Measurements from ENCODE around the gene NGDN. TPM values are rescaled to one million over a fixed set of nuclear protein-coding genes. Genes with fewer than 3 reads are reported as not detected.
A peak's percentile ranks its signal among the peaks of the same experiment; 100 is the strongest.

NGDN gene
- total RNA-seq, 1 donor from 2014 or later = 51.1 TPM

DNA sequence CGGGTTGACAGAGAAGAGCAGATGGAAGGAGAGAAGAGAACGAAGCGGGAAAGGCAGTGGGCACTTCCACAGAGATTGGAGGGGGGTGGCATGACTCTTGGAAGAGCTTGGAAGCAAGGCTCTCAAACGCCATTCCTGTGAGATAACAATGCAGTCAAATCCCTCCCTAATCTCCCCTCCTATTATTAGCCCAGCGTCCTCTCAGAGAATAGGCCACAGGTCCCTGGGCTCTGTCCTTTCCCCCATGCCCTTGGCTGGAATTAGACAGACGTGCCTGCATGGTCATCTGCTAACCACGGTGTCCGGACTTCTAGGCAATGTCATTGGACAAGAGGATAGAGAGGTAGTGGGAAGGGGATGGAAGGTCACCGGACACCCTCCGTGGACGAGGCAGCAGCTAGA, 26.1 kb upstream of the NGDN start:
- peaks cover 14% of the 10 kb centered on the region for H3K4me1 Mint-ChIP-seq (ENCODE audit: unreplicated experiment)
- no peaks in the 10 kb centered on the region for H3K9me3 Mint-ChIP-seq
- H3K4me3 Mint-ChIP-seq = no peak overlapping the region
- TF ChIP-seq, protein P1, sequence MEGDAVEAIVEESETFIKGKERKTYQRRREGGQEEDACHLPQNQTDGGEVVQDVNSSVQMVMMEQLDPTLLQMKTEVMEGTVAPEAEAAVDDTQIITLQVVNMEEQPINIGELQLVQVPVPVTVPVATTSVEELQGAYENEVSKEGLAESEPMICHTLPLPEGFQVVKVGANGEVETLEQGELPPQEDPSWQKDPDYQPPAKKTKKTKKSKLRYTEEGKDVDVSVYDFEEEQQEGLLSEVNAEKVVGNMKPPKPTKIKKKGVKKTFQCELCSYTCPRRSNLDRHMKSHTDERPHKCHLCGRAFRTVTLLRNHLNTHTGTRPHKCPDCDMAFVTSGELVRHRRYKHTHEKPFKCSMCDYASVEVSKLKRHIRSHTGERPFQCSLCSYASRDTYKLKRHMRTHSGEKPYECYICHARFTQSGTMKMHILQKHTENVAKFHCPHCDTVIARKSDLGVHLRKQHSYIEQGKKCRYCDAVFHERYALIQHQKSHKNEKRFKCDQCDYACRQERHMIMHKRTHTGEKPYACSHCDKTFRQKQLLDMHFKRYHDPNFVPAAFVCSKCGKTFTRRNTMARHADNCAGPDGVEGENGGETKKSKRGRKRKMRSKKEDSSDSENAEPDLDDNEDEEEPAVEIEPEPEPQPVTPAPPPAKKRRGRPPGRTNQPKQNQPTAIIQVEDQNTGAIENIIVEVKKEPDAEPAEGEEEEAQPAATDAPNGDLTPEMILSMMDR (conservative IDR thresholded peaks at IDR 0.05) = no peak
- peaks cover 4% of the 10 kb centered on the region for H3K27me3 Mint-ChIP-seq
- peak overlapping the region; percentile 8 for H3K27ac Mint-ChIP-seq
- H3K36me3 Mint-ChIP-seq = no peaks in the 10 kb centered on the region
- DNase-seq (ENCODE audit: extremely low spot score, unreplicated experiment) = peak; percentile 22

DNA sequence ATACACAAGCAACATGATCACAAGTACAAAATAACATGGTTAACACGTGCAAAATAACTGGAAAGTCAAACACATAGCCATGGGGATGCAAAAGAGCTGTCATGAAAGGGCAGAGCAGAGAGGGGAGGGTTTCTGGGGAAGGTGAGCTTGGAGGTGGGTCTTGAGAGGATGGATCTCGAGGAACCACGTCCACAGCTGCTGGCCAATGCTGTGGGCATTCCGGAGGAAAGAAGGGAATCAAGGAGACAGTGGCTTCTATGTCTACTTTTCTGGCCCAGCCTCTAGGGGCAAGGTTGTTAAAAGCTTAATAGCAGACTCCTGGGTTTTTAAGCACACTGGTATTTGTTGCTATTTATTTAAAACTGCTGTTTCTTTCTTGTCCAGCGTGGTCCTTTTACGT, 25.6 kb upstream of the NGDN start:
- H3K4me3 Mint-ChIP-seq = no peak overlapping the region
- no peaks in the 10 kb centered on the region for H3K9me3 Mint-ChIP-seq
- TF ChIP-seq, protein P1 (conservative IDR thresholded peaks at IDR 0.05) = no peak

DNA sequence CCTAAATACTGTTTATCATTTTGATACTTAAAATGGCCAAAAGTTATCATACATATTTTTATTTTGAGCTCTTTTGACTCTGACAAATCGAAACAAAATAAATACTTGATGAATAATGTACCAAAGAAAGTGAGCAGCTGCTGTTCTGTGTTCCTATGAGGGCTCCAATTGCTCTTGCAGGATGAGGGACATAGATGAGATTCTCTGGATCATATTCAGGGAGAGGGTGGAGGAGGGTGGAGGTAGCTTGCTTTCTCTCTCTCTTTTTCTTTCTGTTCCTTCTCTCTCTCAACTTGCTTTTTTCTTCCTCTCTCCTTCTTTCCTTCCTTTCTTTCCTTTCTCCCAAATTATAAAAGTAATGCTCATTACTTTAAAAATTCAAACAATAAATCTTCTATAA, 25.2 kb upstream of the NGDN start:
- peaks cover 4% of the 10 kb centered on the region for H3K27me3 Mint-ChIP-seq
- TF ChIP-seq, protein P1 (conservative IDR thresholded peaks at IDR 0.05) = no peak
- H3K4me1 Mint-ChIP-seq (ENCODE audit: unreplicated experiment) = peaks cover 9% of the 10 kb centered on the region
- no peaks in the 10 kb centered on the region for H3K9me3 Mint-ChIP-seq
- no peak for DNase-seq (ENCODE audit: extremely low spot score, unreplicated experiment)
- H3K36me3 Mint-ChIP-seq = no peaks in the 10 kb centered on the region
- H3K4me3 Mint-ChIP-seq = no peak overlapping the region
- H3K27ac Mint-ChIP-seq = no peak overlapping the region

More for the DNA sequence above, 25.6 kb upstream of the NGDN start:
- H3K27ac Mint-ChIP-seq = peak overlapping the region; percentile 8
- H3K36me3 Mint-ChIP-seq = no peaks in the 10 kb centered on the region
- DNase-seq (ENCODE audit: extremely low spot score, unreplicated experiment) = peak; percentile 42
- peaks cover 9% of the 10 kb centered on the region for H3K4me1 Mint-ChIP-seq (ENCODE audit: unreplicated experiment)
- peaks cover 4% of the 10 kb centered on the region for H3K27me3 Mint-ChIP-seq

DNA sequence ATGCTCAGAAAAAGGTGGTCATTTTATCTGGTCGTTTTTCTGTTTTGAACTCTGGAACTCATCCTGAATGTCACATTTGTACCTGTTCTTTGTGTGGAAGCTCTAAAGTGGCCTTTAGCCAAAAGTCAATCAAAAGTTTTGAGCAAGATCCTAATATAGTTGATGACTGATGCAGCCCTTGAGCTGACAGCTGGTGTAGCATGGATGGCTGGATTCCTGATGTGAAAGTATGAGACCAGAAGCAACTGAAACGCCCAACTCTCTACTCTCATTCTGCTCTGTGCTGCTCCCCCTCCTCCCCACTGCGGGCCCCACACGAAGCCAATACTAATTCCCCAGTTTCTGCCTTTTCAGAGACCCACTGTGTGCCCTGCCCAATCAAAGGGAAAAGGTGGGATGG, 23.7 kb upstream of the NGDN start:
- no peak overlapping the region for H3K4me3 Mint-ChIP-seq
- no peak overlapping the region for H3K27ac Mint-ChIP-seq
- peaks cover 9% of the 10 kb centered on the region for H3K4me1 Mint-ChIP-seq (ENCODE audit: unreplicated experiment)
- no peaks in the 10 kb centered on the region for H3K9me3 Mint-ChIP-seq
- TF ChIP-seq, protein P1 (conservative IDR thresholded peaks at IDR 0.05) = no peak
- DNase-seq (ENCODE audit: extremely low spot score, unreplicated experiment) = no peak
- H3K36me3 Mint-ChIP-seq = no peaks in the 10 kb centered on the region
- peaks cover 4% of the 10 kb centered on the region for H3K27me3 Mint-ChIP-seq

DNA sequence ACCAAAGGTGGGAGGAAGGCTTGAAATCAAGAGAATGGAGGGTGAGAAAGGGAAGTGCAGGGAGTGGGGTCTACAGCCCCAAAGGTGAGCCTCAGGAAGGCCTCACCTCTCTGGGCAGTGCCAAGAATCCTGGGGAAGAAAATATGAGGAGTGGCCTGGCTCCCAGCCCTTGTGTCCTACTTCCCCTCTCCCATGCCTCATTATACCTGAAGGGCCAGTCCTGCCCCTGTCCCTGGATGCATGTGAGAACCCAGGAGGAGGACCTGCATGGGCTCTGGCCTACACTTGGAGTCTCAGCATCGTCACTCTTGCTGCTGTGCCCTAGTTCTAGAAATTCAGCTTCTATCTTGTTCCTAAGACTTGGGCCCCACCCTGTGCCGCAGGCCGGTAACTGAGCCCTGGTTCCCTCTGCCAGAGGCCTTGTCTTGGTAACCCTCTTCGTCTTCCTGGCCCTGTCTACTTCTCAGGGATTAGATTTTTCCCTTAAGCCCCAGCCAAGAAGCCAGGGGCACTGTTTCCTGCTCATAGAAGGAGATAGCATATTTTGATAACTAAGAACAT, 23.1 kb upstream of the NGDN start:
- TF ChIP-seq, protein P1 (conservative IDR thresholded peaks at IDR 0.05) = no peak
- Mint-ChIP-seq H3K27ac (no peak overlapping the region), H3K4me3 (no peak overlapping the region), H3K9me3 (no peaks in the 10 kb centered on the region), H3K4me1 (ENCODE audit: unreplicated experiment) (peaks cover 9% of the 10 kb centered on the region), H3K36me3 (no peaks in the 10 kb centered on the region), H3K27me3 (peaks cover 4% of the 10 kb centered on the region)
- DNase-seq (ENCODE audit: extremely low spot score, unreplicated experiment) = peak; percentile 43

All from type B pancreatic cell (in vitro differentiated cells).